ENCODE results near the gene SPRED1. TPM values are rescaled to one million over a fixed set of nuclear protein-coding genes. Genes with fewer than 3 reads are reported as not detected.
"Not testable (repeated sequence)": the region's sequence is repeated elsewhere in the genome, so short reads cannot be mapped to it uniquely, and the experiment has no call there.

The SPRED1 gene
- total and polyA plus RNA-seq, 2 of the 13 experiments (the other 11 are each of a cell fraction or from before 2014, with no cell fraction given) = 3.8 to 9.6 TPM

- TF ChIP-seq ZBTB40 (IDR thresholded peaks at IDR 0.05) = no peak
- no peak for TF ChIP-seq ZBTB40 (CRISPR knock-in tag; IDR thresholded peaks at IDR 0.05)
- TF ChIP-seq REPIN1 (CRISPR knock-in tag; IDR thresholded peaks at IDR 0.05; ENCODE audit: borderline replicate concordance, low read depth) = no peak
- TF ChIP-seq SIX1 (CRISPR knock-in tag; IDR thresholded peaks at IDR 0.05; ENCODE audit: borderline replicate concordance) = no peak
- TF ChIP-seq STAT6 (CRISPR knock-in tag; IDR thresholded peaks at IDR 0.05; ENCODE audit: borderline replicate concordance) = no peak
- TF ChIP-seq TRAFD1 (CRISPR knock-in tag; IDR thresholded peaks at IDR 0.05; ENCODE audit: borderline replicate concordance) = no peak
- TF ChIP-seq FOXJ3 (CRISPR knock-in tag; IDR thresholded peaks at IDR 0.05; ENCODE audit: borderline replicate concordance) = no peak
- no peak for TF ChIP-seq IRF1 (CRISPR knock-in tag; IDR thresholded peaks at IDR 0.05; ENCODE audit: low read depth)
Observed at GRCh38 chr15:38231436-38231835, 21.2 kb upstream of the SPRED1 start (continued).

- intact Hi-C loops (cut with micrococcal nuclease; ENCODE audit: unreplicated experiment); H3K27ac ChIP-seq (ENCODE audit: extremely low read length, insufficient read depth, low read length); H3K4me2 ChIP-seq (ENCODE audit: low read depth, low read length); CTCF ChIA-PET (ENCODE audit: low intra/inter-chr PET ratio, low total read pairs); H3K27me3 ChIP-seq (ENCODE audit: control insufficient read depth in 1 of 2, insufficient read depth in 2 of 2, low read length in 2 of 2); H3K4me1 ChIP-seq (ENCODE audit: insufficient read depth, low read length); H3K79me2 ChIP-seq (ENCODE audit: insufficient read depth, low read length); FAIRE-seq; DNase-seq (ENCODE audit: low spot score); H3K4me3 ChIP-seq (replicated peaks in 1 of 3; ENCODE audit: insufficient read depth in 1 of 3, low read depth in 2 of 3, low read length in 3 of 3); H3K9ac ChIP-seq (ENCODE audit: insufficient read depth, low read depth, low read length); in situ Hi-C loops (cut with HindIII; ENCODE audit: extremely low pct_ligation_motif_present, low pct_unique_long_range_greater_than_20kb); H2AFZ ChIP-seq (ENCODE audit: low read length); ATAC-seq; H3K9me3 ChIP-seq (ENCODE audit: low read length); BruUV-seq (replicated peaks); H4K20me1 ChIP-seq (ENCODE audit: insufficient read depth, low read length); H3K36me3 ChIP-seq (replicated peaks in 1 of 2; ENCODE audit: control insufficient read depth in 1 of 2, insufficient read depth in 2 of 2, low read length in 2 of 2); POLR2A ChIA-PET: not testable (repeated sequence)
- 40% methylated on average over 9 of the region's 9 CpGs for WGBS (ENCODE audit: low lambda C conversion rate)
Observed at GRCh38 chr15:38237021-38237420, 15.6 kb upstream of the SPRED1 start.

Data from HepG2 (cell line).